Raji (cell line): ENCODE results near the gene NOSTRIN.

Source experiments
- POLR2A ChIP-seq: IDR thresholded peaks from 2 replicates; pipeline ENCODE4 v1.6.1; 2011; ENCODE audit warnings: low read depth, low read length, control low read depth; ENCODE audit not compliant: insufficient read depth

Gene NOSTRIN

GRCh38 chr2:168848225-168848624 is 45.8 kb downstream of the NOSTRIN start:
- no peak for TF ChIP-seq POLR2A

DNA sequence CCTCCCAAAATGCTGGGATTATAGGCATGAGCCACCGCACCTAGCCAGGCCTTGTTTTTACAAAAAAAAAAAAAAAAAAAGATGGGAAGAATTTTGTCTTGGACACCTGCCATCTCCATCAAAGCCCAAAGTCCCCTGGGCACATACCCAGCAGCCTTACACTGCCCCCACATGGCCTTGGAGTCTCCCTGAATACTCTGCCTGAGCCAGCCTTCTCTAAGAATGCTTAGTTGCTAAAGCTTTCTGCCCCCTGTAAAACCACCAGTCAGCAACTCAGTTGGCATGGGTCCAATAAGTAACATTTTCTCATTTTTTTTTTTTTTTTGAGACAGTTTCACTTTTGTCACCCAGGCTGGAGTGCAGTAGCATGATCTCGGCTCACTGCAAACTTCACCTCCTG is 47.2 kb downstream of the NOSTRIN start:
- TF ChIP-seq POLR2A: no peak

DNA sequence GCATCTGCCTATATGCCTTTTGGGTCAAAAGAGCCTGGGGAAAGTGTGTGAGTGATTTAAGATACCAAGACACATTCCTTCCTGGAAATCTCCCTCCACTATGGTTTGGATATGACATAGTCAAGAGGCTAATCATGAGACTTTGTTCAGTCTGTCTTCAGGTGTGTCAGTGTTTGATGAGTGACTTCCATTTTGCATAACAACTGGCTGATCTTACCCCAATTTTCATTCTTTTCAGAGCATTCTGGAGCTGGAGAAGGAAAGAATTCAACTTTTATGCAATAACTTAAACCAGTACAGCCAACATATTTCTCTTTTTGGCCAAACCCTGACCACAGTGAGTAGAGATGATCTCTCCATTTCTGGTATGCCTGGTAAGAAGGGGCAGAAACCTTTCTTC is 48.4 kb downstream of the NOSTRIN start:
- TF ChIP-seq POLR2A: no peak

GRCh38 chr2:168851674-168852320 is 49.4 kb downstream of the NOSTRIN start:
- TF ChIP-seq POLR2A: no peak

GRCh38 chr2:168852481-168852880 is 50.0 kb downstream of the NOSTRIN start:
- TF ChIP-seq POLR2A: no peak

DNA sequence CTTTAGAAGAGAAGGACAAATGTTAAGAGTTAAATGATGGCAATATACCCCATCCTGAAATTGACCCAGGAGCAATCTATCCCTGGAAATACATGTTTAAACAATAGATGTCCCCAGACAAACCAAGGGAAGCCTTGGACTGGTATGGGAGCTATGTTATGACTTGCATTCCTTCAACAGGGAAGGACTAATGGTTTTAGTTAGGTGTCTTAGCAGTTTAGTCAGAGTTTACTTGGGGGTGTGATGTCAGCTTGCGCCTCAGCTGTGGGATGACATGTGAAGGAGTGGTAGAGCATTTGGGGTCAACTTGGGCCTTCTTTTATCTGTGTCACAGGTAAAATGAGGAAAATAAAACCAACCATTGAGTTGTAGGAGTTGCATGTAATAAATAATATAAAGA is 51.0 kb downstream of the NOSTRIN start:
- no peak for TF ChIP-seq POLR2A

GRCh38 chr2:168854651-168855050 is 52.2 kb downstream of the NOSTRIN start:
- TF ChIP-seq POLR2A: no peak

DNA sequence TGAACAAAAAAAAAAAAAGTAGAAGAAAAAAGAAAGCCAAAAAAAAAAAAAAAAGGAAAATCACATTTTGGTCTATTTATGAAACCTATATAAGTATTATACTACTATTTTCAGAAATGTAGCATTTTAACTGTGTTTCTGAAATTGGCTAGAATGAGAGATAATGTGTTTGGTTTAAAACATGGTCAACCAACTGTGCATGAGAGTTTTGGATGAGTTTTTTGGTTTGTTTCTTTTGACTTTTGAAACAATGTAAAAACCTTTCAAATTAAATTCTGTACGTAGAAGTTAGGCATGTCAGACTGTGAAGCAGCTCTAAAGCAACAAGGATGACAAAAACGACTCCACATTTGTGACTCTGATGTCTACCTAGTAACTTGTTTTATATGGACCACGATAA is 53.2 kb downstream of the NOSTRIN start:
- no peak for TF ChIP-seq POLR2A

DNA sequence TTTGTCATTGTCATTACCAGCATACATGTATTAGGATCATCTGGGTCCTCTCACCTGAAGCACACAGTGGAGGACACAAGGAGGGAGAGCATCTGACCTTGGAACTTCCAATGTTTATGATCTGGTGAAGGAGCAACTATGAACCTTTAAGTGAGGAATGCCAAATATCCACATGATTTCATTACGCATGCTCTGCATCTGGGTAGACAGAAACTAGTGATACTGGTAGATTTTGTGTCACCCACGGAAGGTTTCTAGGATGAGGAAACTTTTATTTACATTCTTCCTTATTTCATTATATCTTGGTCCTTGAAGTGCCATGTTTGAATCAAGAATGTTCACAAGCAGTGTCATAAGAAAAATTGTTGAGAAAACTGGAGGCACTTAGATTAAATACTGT is 55.7 kb downstream of the NOSTRIN start:
- TF ChIP-seq POLR2A: no peak

GRCh38 chr2:168874368-168875054 is 72.1 kb downstream of the NOSTRIN start:
- TF ChIP-seq POLR2A: no peak

DNA sequence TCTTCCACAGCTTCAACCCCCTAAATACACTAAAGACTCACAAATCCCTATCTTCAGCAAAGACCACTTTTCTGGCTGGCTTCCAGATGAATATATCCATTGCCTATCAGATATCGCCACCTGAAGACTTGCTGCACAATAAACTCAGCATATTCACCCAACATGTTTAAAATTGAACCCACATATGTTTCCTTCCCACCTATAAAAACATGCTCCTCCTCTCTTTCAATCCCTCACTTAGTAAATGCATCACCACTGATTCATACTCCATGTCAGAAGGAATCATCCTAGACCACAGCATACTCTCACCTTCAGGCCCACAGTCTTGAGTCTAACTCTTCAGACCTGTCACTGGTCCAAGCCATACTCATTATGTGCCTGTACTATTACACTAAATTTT is 82.5 kb downstream of the NOSTRIN start:
- TF ChIP-seq POLR2A: no peak

DNA sequence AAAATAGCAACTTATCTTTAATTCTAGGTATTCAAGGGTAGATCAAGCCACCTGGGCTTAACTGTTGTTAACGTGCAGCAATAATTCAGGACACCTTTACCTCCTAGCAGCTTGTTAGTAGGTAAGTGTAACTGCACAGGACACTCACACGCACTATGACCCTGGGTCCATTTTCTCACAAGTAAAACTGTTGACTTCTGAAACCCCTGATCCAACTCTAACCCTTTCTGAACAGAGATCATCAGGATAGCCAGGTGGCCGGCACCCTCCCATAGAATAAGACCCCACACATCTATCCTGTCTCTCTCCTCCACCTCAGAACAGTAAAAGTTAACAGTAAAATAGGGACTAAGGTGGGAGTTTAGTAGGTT is 87.2 kb downstream of the NOSTRIN start:
- TF ChIP-seq POLR2A: no peak

DNA sequence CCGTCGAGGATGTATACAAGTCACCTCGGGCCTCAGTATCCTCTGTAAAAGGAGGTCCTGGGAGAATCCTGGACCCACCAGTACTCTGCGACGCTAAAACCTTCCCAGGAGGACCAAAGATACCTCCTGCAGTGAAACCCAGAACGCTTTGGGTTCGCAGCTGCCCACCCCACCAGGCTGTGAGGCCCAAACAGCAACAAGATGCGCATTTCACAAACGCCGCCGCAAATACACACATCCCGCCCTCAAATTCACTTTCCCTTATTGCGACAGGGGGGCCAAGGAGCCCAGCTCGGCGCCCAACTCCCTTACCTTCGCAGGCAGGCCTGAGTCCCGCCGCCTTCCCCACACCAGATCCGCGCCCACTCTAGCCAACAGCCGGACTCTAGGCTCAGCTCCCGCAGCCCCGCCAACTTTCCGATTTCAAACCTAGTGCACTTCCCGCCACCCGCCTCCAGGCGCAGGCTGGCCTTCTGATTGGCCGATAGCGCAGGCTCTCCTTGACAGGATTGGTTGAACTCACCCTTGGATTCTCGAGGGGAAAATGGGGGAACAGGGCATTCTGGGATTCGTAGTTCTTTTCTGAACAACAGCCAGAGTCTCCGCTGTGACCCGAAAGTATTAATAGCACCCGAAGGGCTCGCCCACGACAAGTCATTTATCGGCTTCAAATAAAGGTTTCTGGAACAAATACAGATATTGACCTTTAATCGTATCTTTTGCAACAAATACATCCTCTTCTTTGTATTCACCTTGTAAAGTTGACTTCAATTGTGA is 87.8 kb downstream of the NOSTRIN start, which contains the start of gene SPC25:
SPC25 (minus strand) TSS at position 425 of the 777 bp plus-strand sequence. CDS start 911 bp downstream, outside the sequence.
- peak; percentile 74 for TF ChIP-seq POLR2A

DNA sequence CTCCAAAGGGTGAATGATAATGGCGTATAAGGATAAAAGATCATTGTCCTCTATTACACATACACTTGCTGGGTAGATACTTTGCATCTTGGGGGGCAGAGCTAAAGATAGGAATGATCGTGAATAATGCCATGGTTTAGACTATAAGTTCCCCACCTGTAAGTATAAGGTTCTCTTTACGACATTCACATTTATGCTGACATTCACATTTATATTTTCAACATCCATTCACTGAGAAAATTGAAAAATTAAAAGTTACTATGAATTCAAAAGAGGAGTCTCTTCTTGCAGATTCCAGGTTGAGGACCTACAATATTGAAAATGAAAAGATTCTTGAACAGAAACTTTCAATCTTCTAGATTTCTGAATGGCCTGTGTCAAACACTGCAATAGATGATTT is 89.9 kb downstream of the NOSTRIN start:
- no peak for TF ChIP-seq POLR2A

DNA sequence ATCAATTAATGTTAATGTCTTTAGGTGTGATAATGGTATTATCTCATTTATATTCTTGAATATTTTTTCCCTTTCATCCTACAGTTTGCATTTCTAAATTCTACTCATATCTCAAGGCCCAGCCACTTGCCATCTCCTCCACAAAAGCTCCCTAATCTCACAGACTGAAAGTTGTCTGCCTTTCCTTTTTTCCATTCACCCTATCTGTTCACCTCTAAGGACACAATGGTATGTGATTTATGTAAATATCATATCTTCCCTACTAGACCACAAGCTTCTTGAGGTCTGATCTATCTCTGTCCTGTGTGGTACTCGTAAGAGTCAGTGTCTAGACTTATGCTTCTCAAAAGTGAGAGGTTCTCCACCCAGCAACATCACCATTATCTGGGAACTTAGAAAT is 91.7 kb downstream of the NOSTRIN start:
- no peak for TF ChIP-seq POLR2A

GRCh38 chr2:168894720-168895119 is 92.3 kb downstream of the NOSTRIN start:
- no peak for TF ChIP-seq POLR2A
